Panc1 (cell line): Measurements from ENCODE around the gene ATP1A3.

ENCODE experiments used
- TF ChIP-seq, protein P1 (sequence below): fragments of 450-650 bp; IDR thresholded peaks from 2 replicates; pipeline ENCODE4 v1.5.1; 2017; ENCODE audit warnings: mild to moderate bottlenecking
- TF ChIP-seq, protein P2 (sequence below), 2 experiments: IDR thresholded peaks; 2 replicates each; pipeline ENCODE4 v1.6.1; 2011 to 2012; ENCODE audit warnings: low read depth in 2 of 2, control low read depth in 1 of 2, low read length in 1 of 2, mild to moderate bottlenecking in 1 of 2, moderate library complexity in 1 of 2; ENCODE audit not compliant: insufficient read depth in 1 of 2

DNA sequence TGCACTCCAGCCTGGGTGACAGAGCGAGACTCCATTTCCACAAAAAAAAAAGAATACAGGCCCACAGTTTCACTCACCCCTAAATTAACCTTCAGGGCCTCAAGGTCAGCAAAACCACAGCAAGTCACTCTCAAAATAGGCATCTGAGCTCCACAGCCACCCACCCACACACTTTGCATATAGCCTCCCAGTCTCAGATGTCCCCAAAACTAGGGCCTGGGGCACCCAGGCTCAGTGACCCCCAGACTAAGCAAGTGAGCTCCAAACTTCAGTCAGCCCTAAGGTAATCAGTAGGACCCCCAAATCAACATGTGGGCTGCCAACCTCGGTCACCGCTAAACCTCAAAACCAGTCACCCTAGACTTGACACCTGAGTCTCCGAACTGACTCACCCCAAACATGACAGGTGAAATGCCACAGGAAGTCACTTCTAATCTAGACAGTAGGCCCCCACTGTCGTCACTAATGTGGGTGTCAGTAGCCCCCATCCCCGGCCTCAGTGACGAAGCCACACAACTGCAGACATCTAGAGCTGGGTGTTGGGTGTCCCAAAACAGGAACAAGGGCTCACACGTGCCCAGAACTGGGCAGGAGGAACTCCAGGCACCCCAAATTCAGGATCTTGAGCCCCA, 48.8 kb downstream of the ATP1A3 start:
- TF ChIP-seq, protein P1, sequence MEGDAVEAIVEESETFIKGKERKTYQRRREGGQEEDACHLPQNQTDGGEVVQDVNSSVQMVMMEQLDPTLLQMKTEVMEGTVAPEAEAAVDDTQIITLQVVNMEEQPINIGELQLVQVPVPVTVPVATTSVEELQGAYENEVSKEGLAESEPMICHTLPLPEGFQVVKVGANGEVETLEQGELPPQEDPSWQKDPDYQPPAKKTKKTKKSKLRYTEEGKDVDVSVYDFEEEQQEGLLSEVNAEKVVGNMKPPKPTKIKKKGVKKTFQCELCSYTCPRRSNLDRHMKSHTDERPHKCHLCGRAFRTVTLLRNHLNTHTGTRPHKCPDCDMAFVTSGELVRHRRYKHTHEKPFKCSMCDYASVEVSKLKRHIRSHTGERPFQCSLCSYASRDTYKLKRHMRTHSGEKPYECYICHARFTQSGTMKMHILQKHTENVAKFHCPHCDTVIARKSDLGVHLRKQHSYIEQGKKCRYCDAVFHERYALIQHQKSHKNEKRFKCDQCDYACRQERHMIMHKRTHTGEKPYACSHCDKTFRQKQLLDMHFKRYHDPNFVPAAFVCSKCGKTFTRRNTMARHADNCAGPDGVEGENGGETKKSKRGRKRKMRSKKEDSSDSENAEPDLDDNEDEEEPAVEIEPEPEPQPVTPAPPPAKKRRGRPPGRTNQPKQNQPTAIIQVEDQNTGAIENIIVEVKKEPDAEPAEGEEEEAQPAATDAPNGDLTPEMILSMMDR = no peak
- TF ChIP-seq, protein P2, sequence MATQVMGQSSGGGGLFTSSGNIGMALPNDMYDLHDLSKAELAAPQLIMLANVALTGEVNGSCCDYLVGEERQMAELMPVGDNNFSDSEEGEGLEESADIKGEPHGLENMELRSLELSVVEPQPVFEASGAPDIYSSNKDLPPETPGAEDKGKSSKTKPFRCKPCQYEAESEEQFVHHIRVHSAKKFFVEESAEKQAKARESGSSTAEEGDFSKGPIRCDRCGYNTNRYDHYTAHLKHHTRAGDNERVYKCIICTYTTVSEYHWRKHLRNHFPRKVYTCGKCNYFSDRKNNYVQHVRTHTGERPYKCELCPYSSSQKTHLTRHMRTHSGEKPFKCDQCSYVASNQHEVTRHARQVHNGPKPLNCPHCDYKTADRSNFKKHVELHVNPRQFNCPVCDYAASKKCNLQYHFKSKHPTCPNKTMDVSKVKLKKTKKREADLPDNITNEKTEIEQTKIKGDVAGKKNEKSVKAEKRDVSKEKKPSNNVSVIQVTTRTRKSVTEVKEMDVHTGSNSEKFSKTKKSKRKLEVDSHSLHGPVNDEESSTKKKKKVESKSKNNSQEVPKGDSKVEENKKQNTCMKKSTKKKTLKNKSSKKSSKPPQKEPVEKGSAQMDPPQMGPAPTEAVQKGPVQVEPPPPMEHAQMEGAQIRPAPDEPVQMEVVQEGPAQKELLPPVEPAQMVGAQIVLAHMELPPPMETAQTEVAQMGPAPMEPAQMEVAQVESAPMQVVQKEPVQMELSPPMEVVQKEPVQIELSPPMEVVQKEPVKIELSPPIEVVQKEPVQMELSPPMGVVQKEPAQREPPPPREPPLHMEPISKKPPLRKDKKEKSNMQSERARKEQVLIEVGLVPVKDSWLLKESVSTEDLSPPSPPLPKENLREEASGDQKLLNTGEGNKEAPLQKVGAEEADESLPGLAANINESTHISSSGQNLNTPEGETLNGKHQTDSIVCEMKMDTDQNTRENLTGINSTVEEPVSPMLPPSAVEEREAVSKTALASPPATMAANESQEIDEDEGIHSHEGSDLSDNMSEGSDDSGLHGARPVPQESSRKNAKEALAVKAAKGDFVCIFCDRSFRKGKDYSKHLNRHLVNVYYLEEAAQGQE (IDR thresholded peaks at IDR 0.05; ENCODE audit: insufficient read depth in 1 of 2, low read depth in 2 of 2, low read length in 1 of 2) = no peak
